NCI-H82 treated with DMSO at 0.1 percent for 48 hours (cell line): ENCODE data around the gene SUCO.

ENCODE experiments used
- DNase-seq: peaks from one replicate; lab custom pipeline; 2025; ENCODE audit not compliant: unreplicated experiment; lab: John Stamatoyannopoulos, UW

The SUCO gene

GRCh38 chr1:172515927-172516326 is 17.0 kb upstream of the SUCO start:
- no peak for DNase-seq

- DNase-seq, result no peak
These were observed 15.9 kb upstream of the SUCO start for GRCh38 chr1:172517081-172517480.

- DNase-seq, result no peak
These were observed 15.4 kb upstream of the SUCO start for GRCh38 chr1:172517545-172517944.

GRCh38 chr1:172529304-172529703 is 3.6 kb upstream of the SUCO start:
- no peak for DNase-seq

- DNase-seq, result no peak
These were observed 3.0 kb upstream of the SUCO start for GRCh38 chr1:172530000-172530399.

- no peak for DNase-seq
These were observed 1.4 kb upstream of the SUCO start for GRCh38 chr1:172531412-172532182.

- peak; percentile 98 for DNase-seq
These were observed 709 bp upstream of the SUCO start for GRCh38 chr1:172532183-172532699.

GRCh38 chr1:172533513-172534151 is 682 bp downstream of the SUCO start:
- DNase-seq, result peak; percentile 38

- DNase-seq, result no peak
These were observed 3.3 kb downstream of the SUCO start for GRCh38 chr1:172536256-172536655.

- no peak for DNase-seq
These were observed 4.4 kb downstream of the SUCO start for GRCh38 chr1:172537366-172537765.

- DNase-seq, result peak; percentile 13
These were observed 5.0 kb downstream of the SUCO start for GRCh38 chr1:172537827-172538391.

- DNase-seq, result no peak
These were observed 7.7 kb downstream of the SUCO start for GRCh38 chr1:172540635-172541034.

- no peak for DNase-seq
These were observed 11.6 kb downstream of the SUCO start for GRCh38 chr1:172544481-172545104.

- no peak for DNase-seq
These were observed 12.6 kb downstream of the SUCO start for GRCh38 chr1:172545396-172546004.

- no peak for DNase-seq
These were observed 14.1 kb downstream of the SUCO start for GRCh38 chr1:172547071-172547470.

- DNase-seq, result no peak
These were observed 16.8 kb downstream of the SUCO start for GRCh38 chr1:172549621-172550280.

- no peak for DNase-seq
These were observed 18.3 kb downstream of the SUCO start for GRCh38 chr1:172551279-172551678.

GRCh38 chr1:172554915-172555314 is 22.0 kb downstream of the SUCO start:
- DNase-seq, result no peak

- DNase-seq, result no peak
These were observed 23.5 kb downstream of the SUCO start for GRCh38 chr1:172556461-172556860.

GRCh38 chr1:172557270-172557669 is 24.3 kb downstream of the SUCO start:
- DNase-seq, result no peak
